SK-N-SH treated with all-trans-retinoic acid at 6 μM for 48 hours (cell line): ENCODE measurements around the gene BARHL2.

ENCODE experiments used
- ATAC-seq: fragments of 200-7000 bp; cut with Tn5 transposase; 3 replicates; pipeline ENCODE4 v1.9.1; 2020; ENCODE audit warnings: mild to moderate bottlenecking, moderate library complexity
- ARNTL ChIP-seq: fragments of 450-650 bp; formaldehyde crosslinking; IDR thresholded peaks from 2 replicates; pipeline ENCODE4 v1.5.0; 2020; ENCODE audit warnings: low read depth, mild to moderate bottlenecking, moderate library complexity, borderline replicate concordance
- BACH2 ChIP-seq: fragments of 250-450 bp; sonication (Bioruptor Pico); IDR thresholded peaks from 2 replicates; pipeline ENCODE4 v1.9.0; 2021; ENCODE audit warnings: mild to moderate bottlenecking, borderline replicate concordance
- CSDC2 ChIP-seq: fragments of 250-450 bp; sonication (Bioruptor Pico); IDR thresholded peaks from 2 replicates; pipeline ENCODE4 v1.5.0; 2020; ENCODE audit warnings: mild to moderate bottlenecking, moderate library complexity
- ESRRG ChIP-seq: fragments of 250-450 bp; sonication (Bioruptor Pico); IDR thresholded peaks from 2 replicates; pipeline ENCODE4 v1.6.1; 2021; ENCODE audit warnings: mild to moderate bottlenecking
- GLIS3 ChIP-seq: fragments of 250-450 bp; sonication (Bioruptor Pico); IDR thresholded peaks from 2 replicates; pipeline ENCODE4 v1.5.0; 2020; ENCODE audit warnings: mild to moderate bottlenecking, moderate library complexity
- ISL1 ChIP-seq: fragments of 250-450 bp; sonication (Bioruptor Pico); IDR thresholded peaks from 2 replicates; pipeline ENCODE4 v2.1.2; 2022; ENCODE audit warnings: mild to moderate bottlenecking, moderate library complexity
- OSR1 ChIP-seq: fragments of 250-450 bp; sonication (Bioruptor Pico); IDR thresholded peaks from 2 replicates; pipeline ENCODE4 v1.8.0; 2022; ENCODE audit warnings: moderate library complexity, mild to moderate bottlenecking, inconsistent platforms
- PPARA ChIP-seq: fragments of 250-450 bp; sonication (Bioruptor Pico); IDR thresholded peaks from 2 replicates; pipeline ENCODE4 v1.5.0; 2020; ENCODE audit warnings: mild to moderate bottlenecking, borderline replicate concordance
- RARB ChIP-seq: fragments of 250-450 bp; sonication (Bioruptor Pico); IDR thresholded peaks from 2 replicates; pipeline ENCODE4 v1.8.0; 2021; ENCODE audit warnings: mild to moderate bottlenecking, moderate library complexity
- SNAI2 ChIP-seq: fragments of 250-450 bp; sonication (Bioruptor Pico); IDR thresholded peaks from 2 replicates; pipeline ENCODE4 v1.5.0; 2020; ENCODE audit warnings: mild to moderate bottlenecking, moderate library complexity
- ZC3H10 ChIP-seq: fragments of 250-450 bp; sonication (Bioruptor Pico); IDR thresholded peaks from 2 replicates; pipeline ENCODE4 v1.5.1; 2021; ENCODE audit warnings: mild to moderate bottlenecking, moderate library complexity
- ZFP3 ChIP-seq: fragments of 250-450 bp; sonication (Bioruptor Pico); IDR thresholded peaks from 2 replicates; pipeline ENCODE4 v1.5.0; 2020; ENCODE audit warnings: mild to moderate bottlenecking, moderate library complexity
- ZNF565 ChIP-seq: fragments of 450-650 bp; formaldehyde crosslinking; conservative IDR thresholded peaks from 2 replicates; pipeline ENCODE4 v1.5.0; 2020; ENCODE audit warnings: low read depth, mild to moderate bottlenecking, moderate library complexity
- ZNF70 ChIP-seq: fragments of 450-650 bp; formaldehyde crosslinking; IDR thresholded peaks from 2 replicates; pipeline ENCODE4 v1.5.0; 2020; ENCODE audit warnings: mild to moderate bottlenecking, moderate library complexity
- TF ChIP-seq, protein P1 (sequence below): fragments of 250-450 bp; sonication (Bioruptor Pico); IDR thresholded peaks from 2 replicates; pipeline ENCODE4 v1.8.0; 2020; ENCODE audit warnings: mild to moderate bottlenecking, moderate library complexity, borderline replicate concordance
- TF ChIP-seq, protein P2 (sequence below): fragments of 250-450 bp; sonication (Bioruptor Pico); IDR thresholded peaks from 2 replicates; pipeline ENCODE4 v1.8.0; 2021; ENCODE audit warnings: low read depth, mild to moderate bottlenecking, moderate library complexity, borderline replicate concordance
- TF ChIP-seq, protein P3 (sequence below): fragments of 250-450 bp; sonication (Bioruptor Pico); IDR thresholded peaks from 2 replicates; pipeline ENCODE4 v1.5.0; 2020; ENCODE audit warnings: mild to moderate bottlenecking, moderate library complexity
- TF ChIP-seq, protein P4 (sequence below): fragments of 250-450 bp; sonication (Bioruptor Pico); IDR thresholded peaks from 2 replicates; pipeline ENCODE4 v1.5.1; 2021; ENCODE audit warnings: mild to moderate bottlenecking, moderate library complexity
- TF ChIP-seq, protein P5 (sequence below): fragments of 250-450 bp; sonication (Bioruptor Pico); IDR thresholded peaks from 2 replicates; pipeline ENCODE4 v1.5.1; 2020; ENCODE audit warnings: low read depth, mild to moderate bottlenecking, moderate library complexity

Gene BARHL2

DNA sequence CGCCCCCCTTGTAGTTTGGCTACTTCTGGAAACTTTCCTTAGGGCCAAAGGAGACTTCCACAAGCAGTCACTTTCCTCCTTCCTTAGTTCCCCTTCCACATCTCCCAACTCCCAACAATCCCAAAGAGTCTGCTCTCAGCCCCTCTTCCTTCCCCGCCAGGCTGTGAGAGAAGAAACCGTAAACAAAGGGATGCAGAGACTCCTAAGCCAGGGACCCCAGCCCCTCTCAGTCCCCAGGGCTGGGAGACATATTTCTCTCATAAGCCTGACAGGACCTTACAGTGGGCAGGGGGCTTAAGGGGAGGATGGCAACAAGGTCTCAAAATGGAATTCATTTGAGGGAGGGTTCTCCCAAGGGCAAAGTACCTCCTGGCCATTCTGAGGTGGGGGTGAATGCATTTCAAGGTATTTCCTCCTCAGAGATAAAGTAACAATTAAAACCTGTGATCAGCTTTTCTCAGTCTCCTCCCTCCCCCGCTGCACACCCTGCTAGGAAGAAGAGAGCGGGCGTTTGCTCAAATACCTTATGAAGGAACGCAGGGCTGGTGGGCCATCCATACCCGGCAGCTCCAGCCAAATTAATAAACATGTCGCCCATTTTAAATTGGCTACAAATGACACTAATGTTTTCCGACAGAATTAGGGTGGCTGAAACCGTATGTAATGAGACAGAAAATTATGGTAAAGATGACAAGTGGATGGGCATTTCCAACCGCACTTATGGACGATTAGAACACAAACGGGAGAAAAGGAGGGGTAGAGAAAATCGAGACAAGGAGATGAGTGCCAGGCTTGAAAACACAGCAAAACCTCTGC, 4.0 kb downstream of the BARHL2 start (continued):
- TF ChIP-seq, protein P1, sequence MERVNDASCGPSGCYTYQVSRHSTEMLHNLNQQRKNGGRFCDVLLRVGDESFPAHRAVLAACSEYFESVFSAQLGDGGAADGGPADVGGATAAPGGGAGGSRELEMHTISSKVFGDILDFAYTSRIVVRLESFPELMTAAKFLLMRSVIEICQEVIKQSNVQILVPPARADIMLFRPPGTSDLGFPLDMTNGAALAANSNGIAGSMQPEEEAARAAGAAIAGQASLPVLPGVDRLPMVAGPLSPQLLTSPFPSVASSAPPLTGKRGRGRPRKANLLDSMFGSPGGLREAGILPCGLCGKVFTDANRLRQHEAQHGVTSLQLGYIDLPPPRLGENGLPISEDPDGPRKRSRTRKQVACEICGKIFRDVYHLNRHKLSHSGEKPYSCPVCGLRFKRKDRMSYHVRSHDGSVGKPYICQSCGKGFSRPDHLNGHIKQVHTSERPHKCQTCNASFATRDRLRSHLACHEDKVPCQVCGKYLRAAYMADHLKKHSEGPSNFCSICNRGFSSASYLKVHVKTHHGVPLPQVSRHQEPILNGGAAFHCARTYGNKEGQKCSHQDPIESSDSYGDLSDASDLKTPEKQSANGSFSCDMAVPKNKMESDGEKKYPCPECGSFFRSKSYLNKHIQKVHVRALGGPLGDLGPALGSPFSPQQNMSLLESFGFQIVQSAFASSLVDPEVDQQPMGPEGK: no peak
- TF ChIP-seq CSDC2: no peak
- TF ChIP-seq ZNF565 (CRISPR knock-in tag): no peak
- TF ChIP-seq ARNTL (CRISPR knock-in tag): no peak
- no peak for TF ChIP-seq OSR1 (CRISPR knock-in tag)
- no peak for TF ChIP-seq ISL1

DNA sequence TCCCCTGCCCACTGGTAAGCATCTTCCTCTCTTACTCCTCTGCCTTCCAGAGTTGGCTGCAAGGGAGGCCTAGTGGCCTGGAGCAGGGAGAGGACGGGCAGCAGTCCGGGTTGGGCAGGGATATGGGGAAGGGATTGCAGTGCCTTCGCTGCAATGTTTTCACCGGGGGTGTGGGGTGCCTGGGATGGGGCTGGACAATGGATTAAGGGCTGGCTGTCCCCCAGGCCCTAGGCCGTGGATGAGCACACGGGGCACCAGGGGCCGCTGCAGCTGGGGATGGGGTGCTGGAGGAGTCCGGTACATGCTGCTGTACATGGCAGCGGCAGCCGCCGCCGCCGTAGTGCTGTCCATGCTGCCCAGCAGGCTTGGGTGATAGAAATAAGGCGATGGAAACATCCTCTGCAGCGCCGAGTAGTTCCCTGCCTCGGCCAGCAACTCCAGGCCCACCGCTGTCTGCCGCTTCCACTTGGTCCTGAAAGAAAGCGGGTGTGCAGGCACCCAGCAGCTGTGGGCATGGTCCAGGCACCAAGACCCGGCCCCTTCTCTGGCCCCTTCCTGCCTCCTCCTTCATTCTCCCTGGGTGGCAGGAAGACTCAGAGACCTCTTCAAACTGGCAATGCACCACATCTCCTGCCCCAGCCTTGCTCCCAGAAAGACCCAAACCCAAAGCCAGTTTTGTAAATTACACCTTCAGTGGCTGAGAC, 4.8 kb downstream of the BARHL2 start:
- ATAC-seq: peak; percentile 23

DNA sequence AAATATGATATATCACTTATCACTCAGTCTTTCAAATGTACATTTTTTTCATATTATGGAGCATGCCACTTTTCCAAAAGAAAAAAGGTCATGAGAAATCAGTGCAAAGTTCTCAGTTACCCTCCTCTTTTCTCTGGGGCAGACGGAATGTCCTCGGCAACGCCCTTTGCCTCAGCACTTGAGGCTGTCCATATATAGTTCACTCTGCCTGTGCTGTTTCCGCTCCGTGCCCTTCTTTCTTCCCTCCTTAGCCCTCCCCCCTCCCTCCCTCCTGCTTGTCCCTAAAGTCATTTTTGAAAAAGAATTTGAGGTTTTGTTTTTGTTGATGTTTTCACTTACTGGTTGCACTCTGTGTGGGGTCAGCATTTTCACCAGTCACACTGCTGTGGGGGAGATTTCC, 5.4 kb downstream of the BARHL2 start:
- no peak for ATAC-seq

More for the DNA sequence above, 4.8 kb downstream of the BARHL2 start:
- TF ChIP-seq ZNF70 (CRISPR knock-in tag): no peak
- TF ChIP-seq GLIS3 (CRISPR knock-in tag): no peak
- TF ChIP-seq, protein P2, sequence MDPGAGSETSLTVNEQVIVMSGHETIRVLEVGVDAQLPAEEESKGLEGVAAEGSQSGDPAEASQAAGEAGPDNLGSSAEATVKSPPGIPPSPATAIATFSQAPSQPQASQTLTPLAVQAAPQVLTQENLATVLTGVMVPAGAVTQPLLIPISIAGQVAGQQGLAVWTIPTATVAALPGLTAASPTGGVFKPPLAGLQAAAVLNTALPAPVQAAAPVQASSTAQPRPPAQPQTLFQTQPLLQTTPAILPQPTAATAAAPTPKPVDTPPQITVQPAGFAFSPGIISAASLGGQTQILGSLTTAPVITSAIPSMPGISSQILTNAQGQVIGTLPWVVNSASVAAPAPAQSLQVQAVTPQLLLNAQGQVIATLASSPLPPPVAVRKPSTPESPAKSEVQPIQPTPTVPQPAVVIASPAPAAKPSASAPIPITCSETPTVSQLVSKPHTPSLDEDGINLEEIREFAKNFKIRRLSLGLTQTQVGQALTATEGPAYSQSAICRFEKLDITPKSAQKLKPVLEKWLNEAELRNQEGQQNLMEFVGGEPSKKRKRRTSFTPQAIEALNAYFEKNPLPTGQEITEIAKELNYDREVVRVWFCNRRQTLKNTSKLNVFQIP (CRISPR knock-in tag): no peak
- no peak for TF ChIP-seq ZC3H10
- no peak for TF ChIP-seq SNAI2 (CRISPR knock-in tag)
- TF ChIP-seq OSR1 (CRISPR knock-in tag): no peak
- TF ChIP-seq RARB (CRISPR knock-in tag): no peak
- TF ChIP-seq ISL1: no peak
- TF ChIP-seq, protein P3, sequence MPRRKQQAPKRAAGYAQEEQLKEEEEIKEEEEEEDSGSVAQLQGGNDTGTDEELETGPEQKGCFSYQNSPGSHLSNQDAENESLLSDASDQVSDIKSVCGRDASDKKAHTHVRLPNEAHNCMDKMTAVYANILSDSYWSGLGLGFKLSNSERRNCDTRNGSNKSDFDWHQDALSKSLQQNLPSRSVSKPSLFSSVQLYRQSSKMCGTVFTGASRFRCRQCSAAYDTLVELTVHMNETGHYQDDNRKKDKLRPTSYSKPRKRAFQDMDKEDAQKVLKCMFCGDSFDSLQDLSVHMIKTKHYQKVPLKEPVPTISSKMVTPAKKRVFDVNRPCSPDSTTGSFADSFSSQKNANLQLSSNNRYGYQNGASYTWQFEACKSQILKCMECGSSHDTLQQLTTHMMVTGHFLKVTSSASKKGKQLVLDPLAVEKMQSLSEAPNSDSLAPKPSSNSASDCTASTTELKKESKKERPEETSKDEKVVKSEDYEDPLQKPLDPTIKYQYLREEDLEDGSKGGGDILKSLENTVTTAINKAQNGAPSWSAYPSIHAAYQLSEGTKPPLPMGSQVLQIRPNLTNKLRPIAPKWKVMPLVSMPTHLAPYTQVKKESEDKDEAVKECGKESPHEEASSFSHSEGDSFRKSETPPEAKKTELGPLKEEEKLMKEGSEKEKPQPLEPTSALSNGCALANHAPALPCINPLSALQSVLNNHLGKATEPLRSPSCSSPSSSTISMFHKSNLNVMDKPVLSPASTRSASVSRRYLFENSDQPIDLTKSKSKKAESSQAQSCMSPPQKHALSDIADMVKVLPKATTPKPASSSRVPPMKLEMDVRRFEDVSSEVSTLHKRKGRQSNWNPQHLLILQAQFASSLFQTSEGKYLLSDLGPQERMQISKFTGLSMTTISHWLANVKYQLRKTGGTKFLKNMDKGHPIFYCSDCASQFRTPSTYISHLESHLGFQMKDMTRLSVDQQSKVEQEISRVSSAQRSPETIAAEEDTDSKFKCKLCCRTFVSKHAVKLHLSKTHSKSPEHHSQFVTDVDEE: no peak
- TF ChIP-seq CSDC2: no peak
- TF ChIP-seq ZNF565 (CRISPR knock-in tag): no peak

DNA sequence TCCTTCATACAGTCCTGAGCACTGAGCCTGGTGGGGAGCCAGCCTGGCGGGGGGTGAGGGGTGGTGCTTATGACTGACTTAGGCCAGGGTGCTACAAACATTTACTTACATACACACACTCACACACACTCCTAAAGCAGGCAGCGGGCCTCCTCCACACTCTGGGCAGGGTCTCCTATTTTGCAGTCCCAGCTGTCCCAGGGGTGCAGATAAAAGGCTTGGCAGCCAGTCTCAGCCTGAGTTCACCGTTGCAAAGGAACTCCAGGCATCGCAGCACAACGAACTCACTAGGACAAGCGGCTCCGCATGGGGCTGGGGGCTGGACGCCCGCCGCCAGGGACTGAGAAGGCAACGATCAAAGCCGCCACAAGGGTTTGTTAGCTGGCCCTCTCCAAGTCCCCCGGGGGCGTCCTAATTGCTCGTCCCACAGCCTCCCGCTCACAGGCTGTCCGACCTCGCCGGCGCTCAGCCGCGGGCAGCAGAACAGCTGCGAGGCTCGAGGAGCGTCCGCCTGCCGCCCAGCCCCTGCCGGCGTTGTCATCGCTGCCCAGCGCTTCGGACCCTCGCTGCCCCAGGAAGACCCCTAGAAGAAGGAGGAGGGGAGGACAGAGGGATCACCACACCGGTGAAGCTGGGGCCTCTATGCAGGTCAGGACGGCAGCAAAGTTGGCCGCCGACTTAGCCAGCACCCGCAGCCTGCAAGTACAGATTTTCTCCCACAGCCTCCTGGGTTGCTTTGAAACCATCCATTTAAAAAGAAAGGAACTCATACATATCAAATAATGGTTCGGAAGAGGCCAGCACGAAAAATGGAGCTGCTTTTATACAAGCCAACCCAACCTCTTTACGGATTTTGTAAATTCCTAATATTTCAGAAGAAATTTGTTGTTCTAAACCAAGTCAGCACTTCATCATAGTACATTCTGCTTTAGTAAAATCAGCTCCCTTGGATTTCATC, 6.2 kb downstream of the BARHL2 start:
- peak; percentile 8; the same call in 1 of the 3 replicates for ATAC-seq
- TF ChIP-seq ZNF565 (CRISPR knock-in tag) (no peak), BACH2 (CRISPR knock-in tag) (no peak), ESRRG (CRISPR knock-in tag) (no peak), ZFP3 (CRISPR knock-in tag) (no peak), PPARA (no peak)
- TF ChIP-seq, protein P4, sequence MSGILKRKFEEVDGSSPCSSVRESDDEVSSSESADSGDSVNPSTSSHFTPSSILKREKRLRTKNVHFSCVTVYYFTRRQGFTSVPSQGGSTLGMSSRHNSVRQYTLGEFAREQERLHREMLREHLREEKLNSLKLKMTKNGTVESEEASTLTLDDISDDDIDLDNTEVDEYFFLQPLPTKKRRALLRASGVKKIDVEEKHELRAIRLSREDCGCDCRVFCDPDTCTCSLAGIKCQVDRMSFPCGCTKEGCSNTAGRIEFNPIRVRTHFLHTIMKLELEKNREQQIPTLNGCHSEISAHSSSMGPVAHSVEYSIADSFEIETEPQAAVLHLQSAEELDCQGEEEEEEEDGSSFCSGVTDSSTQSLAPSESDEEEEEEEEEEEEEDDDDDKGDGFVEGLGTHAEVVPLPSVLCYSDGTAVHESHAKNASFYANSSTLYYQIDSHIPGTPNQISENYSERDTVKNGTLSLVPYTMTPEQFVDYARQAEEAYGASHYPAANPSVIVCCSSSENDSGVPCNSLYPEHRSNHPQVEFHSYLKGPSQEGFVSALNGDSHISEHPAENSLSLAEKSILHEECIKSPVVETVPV (CRISPR knock-in tag): no peak
- TF ChIP-seq, protein P5, sequence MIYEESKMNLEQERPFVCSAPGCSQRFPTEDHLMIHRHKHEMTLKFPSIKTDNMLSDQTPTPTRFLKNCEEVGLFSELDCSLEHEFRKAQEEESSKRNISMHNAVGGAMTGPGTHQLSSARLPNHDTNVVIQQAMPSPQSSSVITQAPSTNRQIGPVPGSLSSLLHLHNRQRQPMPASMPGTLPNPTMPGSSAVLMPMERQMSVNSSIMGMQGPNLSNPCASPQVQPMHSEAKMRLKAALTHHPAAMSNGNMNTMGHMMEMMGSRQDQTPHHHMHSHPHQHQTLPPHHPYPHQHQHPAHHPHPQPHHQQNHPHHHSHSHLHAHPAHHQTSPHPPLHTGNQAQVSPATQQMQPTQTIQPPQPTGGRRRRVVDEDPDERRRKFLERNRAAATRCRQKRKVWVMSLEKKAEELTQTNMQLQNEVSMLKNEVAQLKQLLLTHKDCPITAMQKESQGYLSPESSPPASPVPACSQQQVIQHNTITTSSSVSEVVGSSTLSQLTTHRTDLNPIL (CRISPR knock-in tag): no peak
- TF ChIP-seq, protein P1: no peak
- TF ChIP-seq, protein P2 (CRISPR knock-in tag): no peak

More for the DNA sequence above, 5.4 kb downstream of the BARHL2 start:
- TF ChIP-seq ESRRG (CRISPR knock-in tag) (no peak), PPARA (no peak), ZNF70 (CRISPR knock-in tag) (no peak), ISL1 (no peak), SNAI2 (CRISPR knock-in tag) (no peak)
